HG03066 (cell line): Measurements from ENCODE around the gene PDIA2.
"Not testable (repeated sequence)": the region's sequence is repeated elsewhere in the genome, so short reads cannot be mapped to it uniquely, and the experiment has no call there.

Source experiments
- ATAC-seq: cut with Tn5 transposase; IDR thresholded peaks from one replicate; pipeline ENCODE4 v1.9.1; 2021; ENCODE audit warnings: low read depth; ENCODE audit not compliant: unreplicated experiment

The PDIA2 gene

DNA sequence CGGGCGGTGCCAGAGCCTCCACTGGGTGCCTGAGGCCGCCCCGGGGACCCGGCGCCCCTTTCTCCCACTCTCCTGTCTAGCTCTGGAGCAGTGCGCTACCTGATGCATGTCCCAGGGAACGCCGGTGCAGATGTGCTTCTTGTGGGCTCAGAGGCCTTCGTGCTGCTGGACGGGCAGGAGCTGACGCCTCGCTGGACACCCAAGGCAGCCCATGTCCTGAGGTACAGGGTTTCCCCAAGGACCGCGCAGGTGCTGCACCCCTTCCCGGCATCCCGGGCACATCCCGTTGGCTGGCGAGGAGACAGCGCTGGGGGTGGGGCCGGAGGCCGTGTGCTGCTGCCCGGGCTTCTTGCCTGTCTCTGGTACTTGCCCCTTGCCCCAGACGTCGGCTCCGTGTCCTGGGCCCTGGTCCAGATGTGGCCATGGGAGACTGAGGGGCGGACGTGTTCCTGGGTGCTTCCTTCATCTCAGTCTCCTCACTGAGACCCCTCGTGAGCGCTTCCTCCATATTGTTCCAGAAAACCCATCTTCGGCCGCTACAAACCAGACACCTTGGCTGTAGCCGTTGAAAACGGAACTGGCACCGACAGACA lies 19.7 kb upstream of the PDIA2 start:
- ATAC-seq: no peak

GRCh38 chr16:263944-264343 lies 19.0 kb upstream of the PDIA2 start:
- ATAC-seq: no peak

GRCh38 chr16:264440-264951 lies 18.5 kb upstream of the PDIA2 start:
- no peak for ATAC-seq

GRCh38 chr16:265002-265529 lies 17.9 kb upstream of the PDIA2 start:
- no peak for ATAC-seq

DNA sequence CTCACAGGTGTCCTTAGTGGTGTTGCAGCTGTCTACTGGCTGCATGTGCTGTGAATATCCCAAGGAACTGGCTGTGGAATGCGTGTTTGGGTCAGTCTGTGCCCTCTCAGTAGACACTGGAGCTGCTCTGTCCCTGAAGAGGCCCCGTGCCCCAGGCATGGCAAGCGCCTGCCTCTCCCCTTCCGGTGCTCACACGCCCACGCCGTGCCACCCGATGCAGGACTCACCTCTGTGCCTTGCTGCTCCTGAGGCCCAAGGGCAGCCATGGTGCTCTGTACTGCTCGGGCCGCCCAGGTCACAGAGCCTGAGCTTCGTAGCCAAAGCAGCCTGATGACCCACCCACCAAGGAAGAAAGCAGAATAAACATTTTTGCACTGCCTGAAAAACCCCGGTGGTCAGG lies 17.3 kb upstream of the PDIA2 start:
- ATAC-seq: no peak

- no peak for ATAC-seq
Measured at GRCh38 chr16:266258-267164, 16.5 kb upstream of the PDIA2 start.

- ATAC-seq: not testable (repeated sequence)
Measured at GRCh38 chr16:267562-267961, 15.4 kb upstream of the PDIA2 start.

GRCh38 chr16:268141-269053 lies 14.6 kb upstream of the PDIA2 start:
- no peak for ATAC-seq

DNA sequence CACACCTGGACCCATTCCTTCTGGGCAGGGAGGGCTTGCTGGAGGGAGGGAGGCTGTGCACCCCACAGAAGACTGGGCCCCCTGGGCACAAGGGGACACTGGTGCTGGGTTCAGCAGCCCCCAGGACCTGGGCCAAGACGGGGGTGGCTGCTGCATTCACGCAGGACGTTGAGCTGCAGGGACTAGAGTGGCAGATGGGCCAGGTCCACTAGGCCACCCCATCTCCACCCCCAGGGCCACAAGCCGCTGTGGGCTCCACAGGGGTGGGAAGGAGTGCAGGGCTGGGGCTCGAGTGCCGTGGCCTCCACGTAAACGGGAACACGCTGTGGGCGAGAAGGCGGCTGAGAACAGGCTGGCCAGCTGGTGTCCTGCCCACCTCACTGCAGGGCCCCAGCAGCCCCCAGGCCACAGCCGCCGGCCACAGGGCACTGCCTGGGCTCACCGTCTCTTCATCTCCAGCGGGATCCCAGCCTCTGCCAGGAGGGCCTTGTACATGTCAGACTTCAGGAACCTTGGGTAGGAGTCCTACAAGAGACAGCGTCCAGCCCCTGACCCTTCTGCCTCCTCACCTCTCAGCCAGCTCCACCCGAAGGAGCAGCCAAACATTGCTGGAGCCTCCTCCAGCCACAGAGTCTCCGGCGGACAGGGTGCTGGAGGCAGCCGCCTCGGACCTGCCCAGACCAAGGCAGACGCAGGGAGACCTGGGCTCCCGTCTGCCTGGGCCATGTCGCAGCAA lies 13.7 kb upstream of the PDIA2 start:
- ATAC-seq: no peak

DNA sequence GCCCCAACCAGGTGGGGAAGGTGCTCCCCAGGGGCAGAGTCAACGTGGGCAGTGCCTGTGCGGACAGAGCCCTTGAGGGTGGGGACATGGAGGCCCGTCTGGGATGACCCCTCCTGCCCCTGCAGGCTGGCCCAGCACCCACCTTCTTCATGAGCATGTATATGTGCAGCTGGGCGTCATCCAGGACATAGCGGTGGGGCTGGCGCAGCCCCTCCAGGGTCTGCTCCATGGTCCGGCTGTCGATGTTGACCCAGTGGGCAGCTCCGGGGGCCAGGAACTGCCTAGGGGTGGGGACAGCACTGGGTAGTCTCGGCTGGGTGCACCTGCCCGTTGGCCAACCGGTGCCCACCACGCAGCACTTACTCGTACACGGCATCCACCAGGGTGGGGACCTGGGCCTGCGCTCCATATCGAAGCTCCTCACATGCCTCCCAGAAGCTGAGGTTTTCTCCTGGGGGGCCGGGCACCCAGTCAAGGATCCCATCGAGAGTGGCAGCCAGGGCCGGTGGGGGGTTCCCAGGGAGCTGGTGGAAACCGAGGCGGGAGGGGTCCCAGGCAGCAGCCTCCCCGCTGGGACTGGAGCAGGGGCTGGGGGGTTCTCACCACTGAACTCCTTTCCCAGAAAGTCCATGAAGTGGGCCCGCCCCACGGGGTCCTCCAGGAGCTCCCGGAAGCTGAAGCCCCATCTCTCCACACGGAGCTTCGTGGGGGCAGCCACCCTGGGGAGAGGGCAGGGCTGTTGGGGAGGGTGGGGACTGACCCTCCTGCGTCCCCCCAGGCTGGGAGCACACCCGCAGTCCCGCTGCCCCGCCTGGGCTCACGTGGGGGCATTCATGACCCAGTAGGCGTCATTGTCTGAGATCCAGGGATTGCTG lies 12.3 kb upstream of the PDIA2 start:
- ATAC-seq: no peak

DNA sequence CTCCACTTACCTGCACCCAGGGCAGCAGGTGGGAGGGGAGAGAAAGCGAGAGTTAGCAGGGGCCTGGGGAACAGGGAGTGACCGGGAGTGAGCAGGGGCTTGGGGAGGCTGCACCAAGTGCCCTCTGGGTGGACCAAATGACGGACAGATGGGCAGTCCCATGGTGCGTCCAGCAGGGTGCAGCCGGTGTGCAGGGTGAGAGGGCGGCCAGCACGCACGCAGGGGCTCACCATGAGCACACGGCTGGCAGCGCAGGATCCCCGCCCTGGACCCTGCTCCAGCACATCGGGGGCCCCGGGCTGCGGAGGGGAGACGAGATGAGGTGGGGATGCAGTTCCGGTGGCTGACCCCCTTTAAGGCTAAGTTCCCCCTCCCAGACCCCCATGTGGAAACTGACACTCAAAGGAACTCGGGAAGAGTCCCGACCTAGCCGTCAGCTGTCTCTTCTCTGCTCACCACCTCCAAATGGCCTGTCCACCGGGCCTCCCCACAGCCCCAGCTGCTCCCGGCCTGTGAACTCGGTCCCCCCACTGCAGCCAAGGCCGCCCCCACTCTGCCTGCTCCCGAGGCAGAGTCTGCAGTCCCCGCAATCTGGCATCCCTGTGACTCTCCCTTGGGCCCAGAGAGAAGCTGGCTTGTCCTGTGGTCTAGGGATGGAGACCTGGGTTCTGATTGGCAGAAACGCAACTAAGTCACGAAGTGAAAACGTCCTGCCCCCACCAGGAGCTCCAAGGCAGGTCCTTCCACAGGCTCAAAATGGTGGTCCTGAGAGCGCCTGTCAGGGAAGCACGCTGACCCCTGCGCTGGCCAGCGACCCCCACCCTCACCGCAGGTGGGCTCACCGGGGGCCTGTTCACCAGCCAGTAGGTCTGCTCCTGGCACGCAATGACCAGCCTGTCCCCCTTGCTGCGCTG lies 10.1 kb upstream of the PDIA2 start:
- ATAC-seq: no peak

- ATAC-seq: no peak
Measured at GRCh38 chr16:273547-274421, 9.2 kb upstream of the PDIA2 start.

GRCh38 chr16:275041-275641 lies 7.8 kb upstream of the PDIA2 start:
- no peak for ATAC-seq

DNA sequence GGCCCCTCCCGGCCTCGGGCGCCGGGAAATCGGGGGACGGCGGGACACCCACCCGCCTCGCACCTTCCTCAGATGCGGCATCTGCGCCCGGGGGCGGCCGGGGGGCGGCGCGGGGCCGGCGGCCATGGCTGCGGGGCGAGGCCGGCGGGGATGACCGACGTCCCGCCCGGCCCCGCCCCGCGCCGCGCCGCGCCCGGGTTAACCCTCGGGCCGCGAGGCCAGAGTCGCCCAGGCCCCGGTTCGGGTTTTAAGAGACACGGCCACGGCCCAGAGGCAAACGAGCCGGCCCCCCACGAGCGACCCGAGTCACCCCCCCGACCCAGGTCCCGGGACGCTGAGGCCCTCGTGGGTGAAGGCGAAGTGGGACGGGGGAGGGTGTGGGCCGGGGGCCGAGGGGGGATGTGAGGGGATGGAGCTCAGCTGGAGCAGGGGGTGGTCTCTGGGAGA lies 7.2 kb upstream of the PDIA2 start, which contains the start of gene RGS11:
Gene RGS11 (minus strand): TSS at position 159 of the 447 bp plus-strand sequence. CDS start 33 bp downstream, at position 126.
- ATAC-seq: no peak

- ATAC-seq: no peak
Measured at GRCh38 chr16:276426-277077, 6.4 kb upstream of the PDIA2 start.

DNA sequence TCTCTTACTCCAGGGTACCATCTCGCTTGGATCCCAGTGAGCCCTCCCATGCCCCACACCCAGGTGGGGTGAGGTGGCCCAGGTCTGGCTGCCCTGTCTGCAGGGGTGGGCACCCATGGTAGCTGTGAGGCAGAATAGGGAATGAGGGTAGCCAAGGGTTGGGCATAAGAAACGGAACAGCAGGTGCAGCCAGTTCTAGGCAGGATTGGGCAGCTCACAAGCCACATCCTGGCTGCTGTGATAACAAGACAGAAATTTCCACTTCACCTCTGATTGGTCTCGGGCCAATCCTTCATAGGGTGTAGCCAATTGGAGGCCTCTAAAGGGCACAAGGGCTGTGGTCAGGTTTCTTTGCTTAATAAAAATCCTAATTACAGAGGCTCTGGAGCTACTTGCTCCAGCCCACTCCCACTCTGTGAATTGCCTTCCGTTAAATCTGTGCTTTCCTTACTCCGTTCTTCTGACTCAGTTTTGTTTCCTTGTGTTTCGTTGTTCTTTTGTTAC lies 4.0 kb upstream of the PDIA2 start:
- ATAC-seq: no peak
